Activated naive CD8-positive, alpha-beta T cell treated with anti-CD3 and anti-CD28 coated beads, Interleukin-2, amount 50 U/mL, for 24 hours (primary cell): ENCODE data around the gene NELFB.

Experiments used
- ATAC-seq: fragments of 150-1000 bp; cut with Tn5 transposase; one replicate; pipeline ENCODE4 v1.10.0; 2021
- DNase-seq: peaks from one replicate; pipeline ENCODE4 v3.0.0; 2021
- H3K27ac Mint-ChIP-seq: one replicate; pipeline ENCODE4 v1.8.0; 2021; ENCODE audit warnings: mild to moderate bottlenecking, mixed read lengths
- H3K27me3 Mint-ChIP-seq: one replicate; pipeline ENCODE4 v1.8.0; 2021; ENCODE audit warnings: mixed read lengths
- H3K36me3 Mint-ChIP-seq: one replicate; pipeline ENCODE4 v1.8.0; 2021; ENCODE audit warnings: low read depth, mixed read lengths
- H3K4me1 Mint-ChIP-seq: one replicate; pipeline ENCODE4 v1.8.0; 2021; ENCODE audit warnings: mixed read lengths
- H3K4me3 Mint-ChIP-seq: one replicate; pipeline ENCODE4 v1.8.0; 2021; ENCODE audit warnings: mild to moderate bottlenecking, moderate library complexity, mixed read lengths
- H3K9me3 Mint-ChIP-seq: one replicate; pipeline ENCODE4 v1.8.0; 2021; ENCODE audit warnings: mixed read lengths

The NELFB gene

DNA sequence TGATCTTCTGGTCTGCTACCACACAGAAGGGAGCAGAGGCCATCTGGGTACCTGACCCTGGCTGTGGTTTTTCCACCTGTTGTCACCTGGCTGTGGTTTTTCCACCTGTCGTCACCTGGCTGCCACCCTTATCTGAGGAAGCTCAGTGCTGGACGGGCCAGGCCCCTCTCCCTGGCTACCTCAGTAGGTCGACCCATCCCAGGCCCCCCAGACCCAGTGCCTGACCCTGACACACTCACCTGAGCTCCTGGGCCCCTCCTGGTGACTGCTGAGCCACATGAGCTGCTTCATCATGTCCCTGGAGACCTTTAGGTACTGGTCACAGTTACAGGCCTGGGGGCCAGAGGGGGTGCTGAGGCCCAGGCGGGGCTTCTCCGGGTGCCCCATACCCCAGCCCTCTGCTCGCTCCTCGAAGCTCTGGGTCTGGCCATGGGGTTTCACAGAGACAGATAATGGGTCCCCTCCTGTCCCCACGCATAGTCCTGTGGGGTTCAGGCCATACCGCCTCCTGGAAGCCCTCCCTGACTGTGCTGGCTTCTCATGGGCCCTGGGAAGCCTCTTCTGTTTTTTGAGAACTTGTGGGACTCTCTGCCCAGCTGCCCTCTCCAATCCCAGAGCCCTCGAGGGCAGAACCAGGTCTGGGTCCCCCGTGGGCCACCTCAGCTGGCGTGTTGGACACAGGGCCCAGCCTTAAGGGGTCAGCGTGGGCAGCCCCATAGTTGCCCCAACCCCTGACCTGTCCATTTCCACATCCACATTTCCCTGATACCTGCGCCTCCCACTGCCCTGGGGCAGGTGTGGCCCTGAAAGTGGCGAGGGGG is 54.5 kb downstream of the NELFB start:
- no peaks in the 10 kb centered on the region for H3K9me3 Mint-ChIP-seq
- no peaks in the 10 kb centered on the region for H3K36me3 Mint-ChIP-seq
- H3K4me3 Mint-ChIP-seq = no peak overlapping the region
- H3K27me3 Mint-ChIP-seq = no peaks in the 10 kb centered on the region
- H3K4me1 Mint-ChIP-seq = peaks cover 8% of the 10 kb centered on the region
- no peak for DNase-seq
- no peak for ATAC-seq
- no peak overlapping the region for H3K27ac Mint-ChIP-seq

DNA sequence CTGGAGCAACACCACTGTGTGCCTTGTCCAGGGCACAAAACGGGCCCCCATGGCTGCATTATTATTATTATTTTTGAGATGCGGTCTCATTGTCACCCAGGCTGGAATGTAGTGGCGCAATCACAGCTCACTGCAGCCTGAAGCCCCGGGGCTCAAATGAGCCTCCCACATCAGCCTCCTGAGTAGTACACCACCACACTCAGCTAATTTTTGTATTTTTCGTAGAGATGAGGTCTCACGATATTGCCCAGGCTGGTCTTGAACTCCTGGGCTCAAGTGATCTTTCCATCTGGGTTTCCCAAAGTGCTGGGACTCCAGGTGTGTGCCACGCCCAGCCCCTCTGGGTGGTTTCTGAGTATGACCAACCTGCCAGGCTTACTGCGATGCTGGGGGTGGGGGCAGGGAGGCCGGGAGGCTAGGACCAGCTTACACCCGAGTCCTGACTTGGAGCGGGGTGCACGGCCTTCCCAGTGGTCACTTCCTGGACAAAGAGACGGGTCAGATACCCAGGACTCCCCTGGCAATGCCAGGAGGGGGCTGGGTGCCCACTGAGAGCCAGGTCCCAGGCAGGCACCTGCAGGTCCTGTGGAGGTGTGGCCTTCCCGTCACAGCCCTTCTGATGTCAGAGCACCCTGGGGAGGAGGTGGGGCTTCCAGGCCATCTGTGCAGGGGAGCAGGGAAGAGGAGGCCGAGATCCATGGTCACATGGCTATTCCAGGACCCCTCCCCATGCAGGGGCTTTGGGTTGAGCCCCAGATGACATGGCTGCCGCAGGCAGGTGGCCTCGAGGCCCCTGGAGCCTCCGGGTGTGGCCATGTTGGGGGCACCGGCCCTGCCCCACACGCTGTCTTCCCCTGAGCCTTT is 55.3 kb downstream of the NELFB start:
- no peaks in the 10 kb centered on the region for H3K36me3 Mint-ChIP-seq
- ATAC-seq (no peak), DNase-seq (no peak)
- H3K4me1 Mint-ChIP-seq = peaks cover 4% of the 10 kb centered on the region
- no peak overlapping the region for H3K27ac Mint-ChIP-seq
- no peaks in the 10 kb centered on the region for H3K9me3 Mint-ChIP-seq
- H3K4me3 Mint-ChIP-seq = no peak overlapping the region
- no peaks in the 10 kb centered on the region for H3K27me3 Mint-ChIP-seq

DNA sequence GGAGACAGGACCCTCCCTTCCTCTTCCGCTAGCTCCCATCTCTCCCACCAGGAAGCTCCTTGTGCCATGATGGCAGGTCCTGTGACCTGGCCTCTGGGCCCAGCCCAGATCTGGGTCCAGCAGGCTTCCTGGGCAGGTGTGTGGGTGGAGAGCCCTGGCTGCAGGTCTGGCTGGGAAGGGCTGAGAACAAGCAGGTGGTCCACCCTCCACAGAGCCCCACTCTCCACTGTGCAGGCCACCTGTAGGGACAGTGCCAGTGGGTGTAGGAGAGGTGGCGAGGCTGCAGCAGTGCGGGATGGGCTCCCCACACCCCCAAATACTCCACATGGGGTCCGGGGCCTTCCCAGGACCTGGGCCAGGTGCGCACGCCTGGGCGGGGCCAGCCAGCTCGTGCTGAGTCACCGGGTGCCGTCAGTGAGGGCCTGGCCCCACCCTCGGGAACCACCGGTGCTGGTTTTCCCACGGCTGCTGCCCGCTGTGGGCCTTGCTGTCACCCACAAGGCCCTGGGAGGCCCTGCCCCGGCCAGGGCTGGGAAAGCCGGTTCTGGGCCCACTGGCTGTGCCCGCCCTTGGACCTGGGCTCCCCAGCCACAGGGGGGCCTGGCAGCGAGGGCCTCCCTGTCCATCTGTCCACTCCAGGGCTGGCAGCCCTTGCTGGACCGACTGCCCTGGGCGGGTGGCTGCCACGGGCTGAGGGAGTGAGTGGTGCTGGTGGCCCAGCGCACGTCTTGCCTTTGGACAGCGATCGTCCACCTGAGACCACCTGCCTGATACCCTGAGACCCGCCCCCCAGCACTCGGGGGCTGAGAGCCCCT is 56.3 kb downstream of the NELFB start:
- H3K36me3 Mint-ChIP-seq = no peaks in the 10 kb centered on the region
- H3K27me3 Mint-ChIP-seq = no peaks in the 10 kb centered on the region
- peaks cover 1% of the 10 kb centered on the region for H3K4me1 Mint-ChIP-seq
- H3K9me3 Mint-ChIP-seq = no peaks in the 10 kb centered on the region
- H3K27ac Mint-ChIP-seq = no peak overlapping the region
- DNase-seq (no peak), ATAC-seq (no peak)
- H3K4me3 Mint-ChIP-seq = no peak overlapping the region

DNA sequence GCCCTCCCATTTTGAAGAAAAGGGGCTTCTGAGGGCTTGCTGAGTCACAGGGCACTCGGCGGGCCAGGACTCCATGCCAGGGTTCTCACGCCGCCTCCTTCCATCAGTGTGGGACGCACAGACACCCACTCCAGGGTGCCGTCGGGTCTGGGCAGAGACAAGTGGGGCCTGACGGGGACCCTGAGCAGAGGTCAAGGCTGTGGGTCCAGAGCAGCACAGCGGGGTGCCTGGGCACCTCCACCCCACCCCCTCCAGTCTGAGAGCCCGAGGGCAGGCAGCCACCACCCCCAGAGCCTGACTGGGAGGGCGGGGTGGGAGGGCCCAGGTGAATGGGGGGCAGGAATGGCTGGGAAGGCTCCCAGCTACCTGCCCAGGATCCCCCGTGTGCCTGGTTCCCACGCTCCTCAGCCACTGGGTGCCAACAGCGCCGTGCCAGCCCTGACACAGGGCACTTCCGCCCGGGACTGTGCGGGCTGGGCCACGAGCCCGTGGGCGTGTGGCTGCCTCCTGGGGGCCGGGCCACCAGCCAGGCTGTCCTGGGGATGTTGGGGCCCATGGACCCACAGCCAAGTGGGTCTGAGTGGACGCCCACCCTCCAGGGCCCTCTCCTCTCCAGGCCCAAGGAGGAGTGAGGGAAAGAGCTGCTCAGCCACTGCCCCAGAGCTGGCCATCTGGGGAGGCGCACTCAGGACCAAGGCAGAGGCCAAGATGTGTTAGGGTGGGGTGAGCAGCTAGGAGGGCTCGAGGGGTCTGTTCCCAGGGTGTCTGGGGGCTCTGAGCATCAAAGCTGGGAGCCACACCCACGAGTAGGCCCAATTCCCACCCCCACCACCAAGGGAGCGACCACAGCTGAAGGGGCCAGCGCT is 57.1 kb downstream of the NELFB start:
- Mint-ChIP-seq H3K27me3 (peaks cover 2% of the 10 kb centered on the region), H3K4me1 (no peaks in the 10 kb centered on the region), H3K27ac (no peak overlapping the region), H3K36me3 (no peaks in the 10 kb centered on the region), H3K4me3 (no peak overlapping the region), H3K9me3 (no peaks in the 10 kb centered on the region)
- DNase-seq (no peak), ATAC-seq (no peak)

DNA sequence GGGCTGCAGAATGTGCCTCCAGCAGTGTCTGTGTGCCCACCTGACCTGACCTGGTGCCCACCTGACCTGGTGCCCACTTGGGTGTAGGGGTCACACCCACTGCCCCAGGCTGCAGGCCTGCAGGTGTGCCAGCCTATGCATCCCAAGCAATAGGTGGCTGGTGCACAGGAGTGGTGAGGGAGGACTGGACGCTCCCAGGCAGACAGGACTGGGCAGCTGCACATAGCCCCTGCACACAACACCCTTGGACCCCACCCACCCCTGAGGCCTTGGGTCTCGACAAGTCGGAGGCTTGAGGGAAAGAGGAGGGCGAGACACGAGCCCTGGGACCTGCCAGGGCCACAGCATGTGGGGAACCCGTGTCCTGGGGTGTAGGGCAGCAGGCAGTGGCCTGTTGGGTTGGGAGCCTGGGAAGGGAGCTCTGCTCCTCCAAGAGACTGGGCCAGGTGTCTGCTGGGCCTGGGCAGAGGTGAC is 57.8 kb downstream of the NELFB start:
- ATAC-seq = no peak
- Mint-ChIP-seq H3K36me3 (no peaks in the 10 kb centered on the region), H3K4me1 (no peaks in the 10 kb centered on the region), H3K27ac (no peak overlapping the region), H3K9me3 (no peaks in the 10 kb centered on the region), H3K4me3 (no peak overlapping the region), H3K27me3 (peaks cover 2% of the 10 kb centered on the region)
- no peak for DNase-seq

- H3K4me3 Mint-ChIP-seq = no peak overlapping the region
- H3K36me3 Mint-ChIP-seq = no peaks in the 10 kb centered on the region
- no peaks in the 10 kb centered on the region for H3K4me1 Mint-ChIP-seq
- no peaks in the 10 kb centered on the region for H3K9me3 Mint-ChIP-seq
- DNase-seq = no peak
- H3K27me3 Mint-ChIP-seq = peaks cover 2% of the 10 kb centered on the region
- no peak for ATAC-seq
- no peak overlapping the region for H3K27ac Mint-ChIP-seq
These were observed 58.3 kb downstream of the NELFB start for GRCh38 chr9:137313326-137313936.

- Mint-ChIP-seq H3K9me3 (no peaks in the 10 kb centered on the region), H3K4me3 (no peak overlapping the region), H3K4me1 (no peaks in the 10 kb centered on the region), H3K36me3 (no peaks in the 10 kb centered on the region), H3K27ac (no peak overlapping the region), H3K27me3 (peaks cover 2% of the 10 kb centered on the region)
- ATAC-seq (no peak), DNase-seq (no peak)
These were observed 58.9 kb downstream of the NELFB start for GRCh38 chr9:137313956-137314560.

DNA sequence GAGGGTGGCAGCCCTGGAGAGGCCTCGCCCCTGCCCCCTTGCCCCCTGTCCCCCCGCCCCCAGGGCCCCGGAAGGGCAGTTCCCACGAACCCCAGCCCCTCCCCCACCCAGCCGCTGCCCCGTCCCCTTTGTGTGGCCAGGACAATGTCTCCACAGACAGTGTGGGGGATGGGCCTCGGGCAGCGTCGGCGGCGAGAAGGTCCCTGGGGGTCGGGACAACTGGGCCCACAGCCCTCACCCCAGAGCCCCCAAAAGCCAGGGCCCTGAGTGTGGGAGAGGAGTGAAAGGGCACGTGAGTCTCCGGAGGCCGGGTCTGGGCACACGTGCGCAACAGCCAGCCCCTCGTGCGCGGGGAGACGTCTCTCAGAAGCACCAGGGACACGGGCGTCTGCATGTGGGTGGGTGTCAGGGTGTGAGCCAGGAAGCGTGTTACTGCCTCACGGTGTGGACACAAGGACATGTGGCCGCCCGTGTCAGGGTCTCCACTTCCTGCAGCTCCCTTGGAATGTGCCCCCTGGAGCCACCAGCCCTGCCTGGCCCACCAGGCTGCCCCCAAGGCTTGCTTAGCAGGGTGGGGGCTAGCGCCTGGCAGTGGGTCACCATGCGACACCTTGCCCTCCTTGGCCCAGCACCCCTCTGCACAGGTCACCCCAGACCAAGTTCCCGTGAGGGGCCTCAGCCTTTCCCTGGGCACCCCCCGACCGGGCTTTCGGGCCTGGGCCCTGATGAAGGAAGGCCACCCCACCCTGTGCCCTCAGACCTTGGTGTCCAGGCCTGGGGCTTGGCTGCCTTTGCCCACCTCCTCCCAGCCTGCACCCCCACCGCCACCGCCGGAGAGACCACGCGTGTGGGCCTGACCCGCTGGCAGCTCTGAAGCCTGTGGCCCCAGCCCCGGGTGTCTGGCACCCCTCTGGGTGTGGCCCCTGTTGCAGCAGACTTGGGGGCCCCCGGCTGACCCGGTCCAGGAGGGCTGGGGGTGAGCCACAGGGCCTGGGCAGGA is 59.7 kb downstream of the NELFB start:
- no peak for DNase-seq
- Mint-ChIP-seq H3K27ac (no peak overlapping the region), H3K4me3 (no peak overlapping the region), H3K4me1 (no peaks in the 10 kb centered on the region), H3K9me3 (no peaks in the 10 kb centered on the region), H3K36me3 (no peaks in the 10 kb centered on the region), H3K27me3 (peaks cover 2% of the 10 kb centered on the region)
- no peak for ATAC-seq

DNA sequence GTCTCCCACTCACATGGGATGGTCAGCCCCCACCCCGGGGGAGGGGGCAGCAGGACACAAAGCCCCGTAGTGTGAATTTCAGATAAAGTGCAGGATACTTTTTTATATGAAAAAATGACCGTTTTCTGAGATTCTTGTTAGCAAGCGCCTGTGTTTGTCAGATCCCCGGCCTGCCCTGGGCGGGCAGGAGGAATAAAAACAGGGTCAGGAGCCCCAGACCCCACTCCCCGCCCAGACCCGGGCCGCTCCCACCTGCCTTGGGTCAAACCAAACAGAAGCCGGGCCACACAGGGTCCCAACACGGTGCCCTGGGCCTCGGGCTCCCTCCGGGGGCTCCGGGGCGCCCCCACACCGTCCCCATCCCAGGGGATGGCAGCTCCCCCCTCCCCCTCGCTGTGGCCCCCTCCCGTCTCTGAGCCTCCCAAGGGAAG is 60.5 kb downstream of the NELFB start:
- ATAC-seq (no peak), DNase-seq (no peak)
- peaks cover 2% of the 10 kb centered on the region for H3K27me3 Mint-ChIP-seq
- H3K4me3 Mint-ChIP-seq = no peak overlapping the region
- H3K9me3 Mint-ChIP-seq = no peaks in the 10 kb centered on the region
- H3K27ac Mint-ChIP-seq = no peak overlapping the region
- H3K36me3 Mint-ChIP-seq = no peaks in the 10 kb centered on the region
- H3K4me1 Mint-ChIP-seq = peaks cover 2% of the 10 kb centered on the region

DNA sequence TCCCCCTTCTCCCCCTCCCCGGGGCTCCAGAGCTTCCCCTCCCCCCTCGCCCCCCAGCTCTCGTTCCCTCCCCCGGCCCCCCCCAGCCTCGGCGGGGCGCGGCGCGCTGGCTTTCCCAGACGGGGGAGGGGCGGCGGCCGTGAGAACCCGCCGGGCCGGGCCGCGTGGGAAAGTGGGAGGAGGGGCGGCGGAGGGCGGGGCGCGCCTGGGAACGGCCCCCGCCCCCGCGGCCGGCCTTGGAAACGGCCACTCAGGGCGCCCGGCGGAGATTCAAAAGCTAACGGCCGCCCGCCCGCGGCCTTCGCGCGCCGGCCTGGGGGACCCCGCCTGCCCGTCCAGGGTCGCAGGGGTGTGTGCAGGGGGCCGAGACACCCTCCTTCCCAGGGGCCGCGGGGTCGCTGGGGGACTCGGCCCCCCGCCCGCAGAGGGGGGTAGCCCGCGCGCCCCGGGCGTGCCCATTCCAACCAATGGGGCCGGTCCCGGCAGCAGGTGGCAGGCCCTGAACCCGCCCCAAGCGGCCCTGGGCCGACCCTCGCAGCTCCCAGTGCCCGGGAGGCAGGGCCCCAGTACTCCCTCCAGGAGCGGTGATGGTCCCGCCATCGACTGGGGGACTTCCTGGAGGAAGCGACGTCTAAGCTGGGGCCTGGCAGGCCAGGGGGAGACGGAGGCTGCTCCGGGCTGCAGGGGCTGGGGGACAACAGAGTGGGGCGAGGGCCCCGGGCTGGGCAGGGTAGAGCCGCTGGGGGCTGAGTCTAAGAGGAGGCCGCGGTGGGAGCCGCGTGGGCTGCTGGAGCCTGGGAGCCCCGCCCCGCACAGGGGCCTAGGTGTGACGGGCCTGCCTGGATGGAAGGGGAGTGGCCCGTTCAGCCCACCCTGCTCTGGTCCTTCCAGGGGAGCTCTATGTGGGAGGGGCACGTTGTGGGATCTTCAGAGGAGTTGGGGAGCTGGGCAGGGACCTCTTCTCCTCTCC is 61.2 kb downstream of the NELFB start:
- no peak for DNase-seq
- peaks cover 4% of the 10 kb centered on the region for H3K4me1 Mint-ChIP-seq
- H3K4me3 Mint-ChIP-seq = no peak overlapping the region

GRCh38 chr9:137317021-137317717 is 62.0 kb downstream of the NELFB start:
- Mint-ChIP-seq H3K27me3 (peaks cover 2% of the 10 kb centered on the region), H3K36me3 (no peaks in the 10 kb centered on the region), H3K27ac (no peak overlapping the region), H3K9me3 (no peaks in the 10 kb centered on the region), H3K4me3 (no peak overlapping the region), H3K4me1 (peaks cover 4% of the 10 kb centered on the region)
- DNase-seq = no peak
- no peak for ATAC-seq

More for the DNA sequence above, 61.2 kb downstream of the NELFB start:
- Mint-ChIP-seq H3K27me3 (peaks cover 2% of the 10 kb centered on the region), H3K36me3 (no peaks in the 10 kb centered on the region), H3K27ac (no peak overlapping the region), H3K9me3 (no peaks in the 10 kb centered on the region)
- peak; percentile 33 for ATAC-seq
